Activated CD8-positive, alpha-beta memory T cell treated with anti-CD3 and anti-CD28 coated beads, Interleukin-2, amount 50 U/mL, for 4 hours (primary cell): ENCODE data around the gene CD74.

Experiments used
- DNase-seq: peaks from one replicate; pipeline ENCODE4 v3.0.0-alpha.2; 2020

CD74 gene

GRCh38 chr5:150396267-150396666, 16.4 kb downstream of the CD74 start:
- DNase-seq = no peak

GRCh38 chr5:150395688-150395975, 17.1 kb downstream of the CD74 start:
- no peak for DNase-seq

DNA sequence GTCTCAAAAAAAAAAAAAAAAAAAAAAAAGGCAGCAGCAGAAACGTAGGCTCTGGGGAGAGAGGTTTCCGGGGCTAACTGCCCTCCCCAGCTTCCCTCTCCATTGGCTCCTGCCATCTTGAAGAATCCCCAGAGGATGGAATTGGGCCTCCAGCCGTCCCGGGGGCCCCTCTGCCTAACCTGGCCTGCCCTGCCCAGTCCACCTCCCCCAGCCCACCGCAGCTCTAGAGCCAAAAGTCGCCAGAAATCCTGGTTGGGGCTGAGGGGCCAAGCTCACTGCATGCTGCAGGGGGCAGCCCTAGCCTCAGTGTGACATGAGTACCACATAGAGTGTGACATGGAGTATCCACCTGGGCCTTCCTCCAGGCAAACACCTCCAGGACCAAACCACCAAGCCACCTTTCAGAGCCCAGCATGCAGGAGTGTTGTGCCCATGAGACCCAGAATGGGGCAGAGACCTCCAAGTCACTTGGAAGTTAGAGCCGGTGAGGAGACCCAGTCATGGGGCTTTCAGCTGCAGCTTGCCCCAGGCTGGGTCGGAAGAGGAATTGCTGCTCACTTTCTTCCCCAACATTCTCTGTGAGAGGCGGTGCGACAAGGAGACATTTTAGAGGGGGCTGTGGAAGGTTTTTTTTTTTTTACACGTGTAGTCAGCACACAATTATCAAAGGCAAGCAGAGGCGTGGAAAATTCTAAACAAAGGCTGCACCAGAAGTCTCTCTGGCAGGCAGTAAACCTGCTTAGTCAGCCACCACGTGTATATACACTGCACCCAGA, 17.6 kb downstream of the CD74 start:
- DNase-seq = no peak

DNA sequence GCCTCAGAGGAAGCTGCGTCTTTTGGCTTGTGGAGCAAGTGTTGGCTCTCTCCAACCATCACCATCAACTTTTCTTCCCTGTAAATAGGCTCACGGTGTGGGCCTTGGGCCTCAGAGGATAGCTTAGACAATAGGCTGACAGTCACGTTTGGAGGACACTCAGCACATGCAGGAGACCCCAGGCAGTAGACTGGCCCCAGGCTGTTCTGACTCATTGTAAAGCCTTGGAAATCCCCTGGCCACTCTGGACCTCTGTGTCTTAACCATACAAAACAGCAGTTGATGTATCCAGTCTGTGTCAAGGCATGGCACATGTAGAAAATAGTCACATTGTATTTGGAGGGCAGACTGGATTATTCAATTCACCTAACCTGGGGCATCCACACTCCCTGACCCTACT, 18.6 kb downstream of the CD74 start:
- no peak for DNase-seq

DNA sequence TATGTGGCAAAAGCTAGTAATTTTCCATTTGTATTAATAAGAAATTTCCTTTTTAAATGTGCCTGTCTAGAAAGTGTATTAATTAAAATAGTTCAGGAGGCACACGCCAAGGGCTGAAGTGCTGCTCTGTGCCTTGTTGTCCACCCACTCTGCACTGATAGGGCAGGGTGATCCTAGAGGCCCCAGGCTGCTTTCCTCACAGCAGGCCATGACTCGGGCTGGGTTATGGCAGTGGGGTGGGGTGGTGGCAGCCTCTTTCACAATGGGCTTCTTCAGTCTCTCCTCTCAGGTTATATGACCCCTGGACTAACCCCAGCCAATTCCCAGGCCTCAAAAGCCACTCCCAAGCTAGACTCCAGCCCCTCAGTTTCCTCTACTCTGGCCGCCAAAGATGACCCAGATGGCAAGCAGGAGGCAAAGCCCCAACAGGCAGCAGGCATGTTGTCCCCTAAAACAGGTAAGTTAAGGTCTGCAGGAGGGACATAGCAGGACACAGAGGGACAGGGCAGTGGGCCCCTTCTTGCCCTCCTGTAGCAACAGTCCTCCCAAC, 19.5 kb downstream of the CD74 start:
- no peak for DNase-seq

DNA sequence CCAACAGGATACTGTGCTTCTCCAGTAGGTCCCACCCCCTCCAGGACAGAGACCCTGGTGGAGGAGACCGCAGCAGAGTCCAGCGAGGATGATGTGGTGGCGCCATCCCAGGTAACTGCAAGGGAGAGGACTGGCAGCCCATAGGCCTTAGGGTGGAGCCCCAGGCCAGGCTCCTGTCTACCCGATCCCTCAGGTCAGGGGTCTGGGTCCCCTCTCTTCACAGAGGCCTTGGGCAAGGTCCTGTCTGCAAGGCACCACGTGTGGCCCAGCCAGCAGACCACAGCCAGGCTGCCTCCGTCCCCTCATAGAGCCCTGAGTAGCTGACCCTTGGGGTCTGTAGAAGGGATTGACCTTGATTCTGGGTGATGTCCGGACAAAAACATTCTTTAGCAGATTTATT, 20.0 kb downstream of the CD74 start:
- DNase-seq = no peak

GRCh38 chr5:150391986-150392385, 20.7 kb downstream of the CD74 start:
- DNase-seq = no peak

GRCh38 chr5:150391064-150391834, 21.5 kb downstream of the CD74 start:
- no peak for DNase-seq

DNA sequence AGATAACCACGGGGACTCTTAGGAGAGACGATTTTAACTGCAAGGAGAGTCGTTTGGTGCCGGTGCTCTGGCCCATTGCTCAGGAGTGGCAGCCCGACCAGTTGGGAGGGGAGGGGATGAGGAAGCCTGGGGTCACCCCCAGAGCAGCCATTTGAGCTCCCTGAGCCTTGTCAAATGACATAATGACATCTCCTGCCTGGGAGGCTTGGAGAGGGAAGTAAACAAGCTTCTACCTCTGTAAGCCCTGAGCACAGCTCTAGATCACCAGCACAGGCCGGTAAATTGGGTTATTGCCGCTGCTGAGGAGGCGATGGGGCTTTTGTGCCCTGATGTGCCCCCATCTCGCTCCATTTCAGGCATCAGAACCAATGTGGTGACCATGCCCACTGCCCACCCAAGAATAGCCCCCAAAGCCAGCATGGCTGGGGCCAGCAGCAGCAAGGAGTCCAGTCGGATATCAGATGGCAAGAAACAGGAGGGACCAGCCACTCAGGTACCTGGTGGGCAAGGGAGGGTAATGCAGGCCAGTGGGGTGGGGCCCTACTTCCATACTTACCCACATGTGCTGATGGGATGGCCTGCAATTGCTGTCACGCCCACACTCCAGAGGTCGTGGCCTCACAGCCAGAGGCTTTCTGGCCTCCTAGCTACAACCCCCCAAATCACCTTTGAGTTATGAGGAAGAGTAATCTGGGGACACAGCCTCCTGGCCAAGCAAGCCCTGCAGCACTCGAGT, 23.0 kb downstream of the CD74 start:
- DNase-seq = no peak

DNA sequence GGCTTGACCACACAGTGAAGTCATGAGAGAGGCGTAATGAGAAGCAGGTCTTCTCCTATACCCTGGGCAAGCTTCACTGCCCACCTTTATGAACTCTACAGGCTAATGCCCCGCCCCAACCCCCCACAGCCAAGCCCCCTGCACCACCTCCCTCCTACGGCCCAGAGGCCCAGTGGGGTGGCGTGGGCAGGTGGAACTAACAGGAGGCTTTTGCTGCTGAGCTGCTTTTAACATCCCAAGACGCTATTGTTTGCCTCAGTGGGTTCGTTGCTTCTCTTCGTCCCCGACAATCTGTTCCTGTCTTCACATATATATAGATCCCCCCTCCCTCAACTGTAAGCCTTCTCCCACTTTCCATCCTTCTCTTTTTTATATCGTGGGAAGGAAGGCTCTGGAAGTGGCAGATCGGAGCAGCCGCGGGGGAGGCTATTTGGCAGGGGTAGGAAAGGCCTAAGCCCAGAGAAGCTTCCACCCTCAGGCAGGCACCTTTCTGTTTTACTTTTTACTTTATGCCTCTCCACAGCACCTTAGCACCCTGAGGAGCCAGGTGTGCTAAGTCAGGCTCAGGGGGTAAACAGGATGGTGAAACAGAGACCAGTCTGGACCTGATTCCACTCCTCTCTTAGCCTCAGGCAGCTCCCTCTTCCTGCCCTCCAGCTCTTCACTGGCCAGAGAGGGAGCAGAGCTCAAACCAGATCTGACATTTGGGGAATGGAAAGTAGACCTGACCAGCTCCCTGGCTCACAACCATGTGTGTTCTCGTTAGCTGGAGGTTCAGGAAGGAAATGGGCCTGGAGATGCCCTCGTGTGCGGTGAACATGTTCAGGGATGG, 26.5 kb downstream of the CD74 start:
- no peak for DNase-seq

DNA sequence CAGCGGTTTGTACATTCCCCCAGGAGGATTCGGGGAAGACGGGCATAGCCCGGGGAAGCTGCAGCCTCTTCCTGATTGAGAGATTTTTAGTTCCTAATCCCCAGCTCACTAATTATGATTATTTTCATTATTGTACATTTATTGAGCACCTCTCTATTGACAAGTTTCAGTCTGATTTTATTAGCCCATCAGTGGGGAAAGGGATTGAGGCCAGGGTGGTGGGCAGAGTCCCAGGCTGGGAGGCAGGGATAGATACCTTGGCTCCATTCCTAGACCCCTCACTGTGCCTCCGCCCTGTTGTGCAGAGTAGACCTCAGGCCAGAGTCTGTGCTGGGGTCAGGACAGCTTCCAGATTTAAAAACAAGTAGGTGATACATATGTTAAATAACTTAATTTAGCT, 28.0 kb downstream of the CD74 start:
- DNase-seq = no peak

DNA sequence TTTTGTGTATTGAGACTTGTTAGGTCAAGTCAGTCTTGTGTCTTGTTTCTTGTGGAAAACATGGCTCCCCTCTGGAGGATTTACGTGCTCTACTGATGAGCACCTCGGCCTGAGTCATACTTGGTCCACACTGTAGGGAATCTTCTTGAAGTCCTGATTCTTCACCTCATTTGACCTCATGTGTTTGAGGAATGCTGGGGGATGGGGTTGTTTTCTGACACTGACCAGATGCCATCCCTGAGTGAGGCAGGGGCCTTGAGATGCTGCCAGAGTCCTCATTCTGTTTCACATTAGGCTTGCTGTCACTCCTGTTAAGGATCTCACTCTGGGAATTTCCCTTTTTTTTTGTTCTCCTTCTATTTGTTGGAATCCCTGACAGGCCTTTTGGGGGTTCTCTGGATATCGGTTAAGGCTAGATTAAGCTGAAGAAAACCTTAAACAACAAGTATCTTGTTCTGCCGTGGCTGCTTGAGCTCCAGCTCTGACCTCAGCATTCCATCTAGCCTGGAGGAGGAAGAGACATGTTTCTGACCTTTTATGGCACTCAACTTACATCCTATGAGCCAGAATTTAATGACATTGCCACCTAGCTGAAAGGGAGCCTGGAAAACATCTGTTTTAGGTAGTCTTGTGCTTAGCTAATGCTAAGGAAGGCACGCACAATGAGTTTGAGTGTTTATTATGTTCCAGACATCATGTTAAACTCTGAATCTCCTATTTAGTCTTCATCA, 34.6 kb downstream of the CD74 start:
- no peak for DNase-seq

DNA sequence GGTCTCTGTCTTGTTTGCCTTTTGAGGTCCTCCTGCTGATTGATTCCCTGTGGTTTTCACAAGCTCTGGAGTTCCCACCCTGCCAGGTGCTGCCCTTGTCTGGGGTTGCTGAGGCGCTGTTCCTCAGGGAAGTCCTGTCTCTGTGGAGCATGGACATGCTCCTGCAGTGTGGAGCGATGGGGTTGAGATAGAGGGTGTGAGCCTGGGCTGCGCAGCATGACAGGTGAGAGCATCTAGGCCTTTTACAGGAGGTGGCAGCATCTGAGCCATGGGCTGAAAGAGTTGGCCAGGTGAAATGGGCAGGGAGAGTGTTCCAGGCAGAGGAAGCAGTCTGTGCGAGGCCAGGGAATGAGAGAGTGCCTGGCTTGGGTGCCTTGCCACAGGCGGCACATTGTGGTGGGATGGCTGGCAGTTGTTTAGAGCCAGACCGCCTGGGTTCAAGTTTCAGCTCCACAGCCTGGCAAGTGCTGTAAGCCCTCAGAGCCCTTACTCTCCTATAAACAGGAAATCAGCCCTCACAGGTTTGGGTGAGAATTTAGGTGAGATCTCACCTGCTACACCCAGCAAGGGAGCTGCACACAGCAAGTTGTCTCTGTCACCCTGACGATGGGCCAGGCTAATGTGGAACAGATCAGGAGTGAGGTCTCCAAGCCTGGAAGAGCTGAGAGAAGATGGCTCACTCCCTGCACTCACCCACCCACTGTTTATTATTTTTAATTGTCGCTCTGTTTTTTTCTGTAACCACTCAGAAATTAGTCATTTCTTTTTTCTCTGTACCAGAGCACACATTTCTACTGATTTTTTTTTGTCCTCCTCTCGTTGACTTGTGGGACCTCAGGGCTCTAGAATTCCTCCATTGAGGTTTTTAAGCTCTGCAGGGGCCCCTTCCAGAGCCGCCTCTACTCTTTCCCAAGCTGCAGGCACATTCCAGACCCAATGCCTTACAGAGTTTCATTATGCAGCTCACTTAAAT, 35.6 kb downstream of the CD74 start:
- DNase-seq = no peak

DNA sequence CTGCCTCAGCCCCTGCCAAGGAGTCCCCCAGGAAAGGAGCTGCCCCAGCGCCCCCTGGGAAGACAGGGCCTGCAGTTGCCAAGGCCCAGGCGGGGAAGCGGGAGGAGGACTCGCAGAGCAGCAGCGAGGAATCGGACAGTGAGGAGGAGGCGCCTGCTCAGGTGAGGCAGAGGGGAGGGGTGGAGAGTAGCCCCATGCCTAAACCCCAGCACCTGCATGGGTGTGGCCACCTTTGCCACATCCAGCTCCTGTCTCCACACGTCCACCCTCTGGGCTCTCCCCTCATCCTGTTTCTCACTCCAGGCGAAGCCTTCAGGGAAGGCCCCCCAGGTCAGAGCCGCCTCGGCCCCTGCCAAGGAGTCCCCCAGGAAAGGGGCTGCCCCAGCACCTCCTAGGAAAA, 38.1 kb downstream of the CD74 start:
- DNase-seq = no peak

GRCh38 chr5:150372639-150373038, 40.1 kb downstream of the CD74 start:
- DNase-seq = no peak

GRCh38 chr5:150368526-150368925, 44.2 kb downstream of the CD74 start:
- DNase-seq = no peak

- DNase-seq = no peak
Observed at GRCh38 chr5:150364004-150364403, 48.7 kb downstream of the CD74 start.

DNA sequence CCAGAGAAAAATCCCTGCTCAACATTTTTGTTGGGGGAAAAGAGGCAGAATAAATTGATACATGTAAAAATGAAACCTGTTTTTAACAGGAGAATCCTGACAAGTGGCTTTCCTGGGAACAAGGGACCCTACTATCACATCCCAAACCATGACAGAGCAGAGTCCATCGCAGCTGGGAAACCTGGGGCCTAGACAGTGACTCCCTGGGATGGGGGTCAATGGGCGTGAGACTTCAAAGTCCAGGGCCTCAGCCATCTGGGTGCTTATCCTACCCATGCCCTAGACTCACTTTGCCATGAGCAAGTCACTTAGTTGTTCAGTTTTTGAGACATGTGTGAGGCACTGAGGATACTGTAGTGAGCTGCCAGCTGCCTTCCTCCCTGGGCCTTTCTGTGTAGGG, 49.5 kb downstream of the CD74 start:
- DNase-seq = no peak

DNA sequence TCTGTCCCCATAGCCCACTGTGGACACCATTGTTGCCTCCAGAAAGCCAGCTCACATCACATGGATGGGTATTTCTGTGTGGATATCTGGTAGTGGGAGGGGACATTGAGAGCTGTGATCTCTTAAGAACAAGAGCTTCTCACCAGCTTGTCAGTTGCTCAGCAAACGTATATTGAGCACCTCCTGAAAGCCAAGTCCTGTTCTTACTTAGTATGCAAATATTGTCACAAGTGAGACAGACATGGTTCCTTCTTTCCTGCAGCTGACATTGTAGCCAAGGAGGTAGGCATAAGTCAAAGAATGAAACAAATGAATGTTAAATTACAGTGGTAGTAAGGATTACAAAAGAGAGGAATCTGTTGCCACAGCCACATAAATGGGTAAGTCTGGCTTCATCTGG, 51.4 kb downstream of the CD74 start:
- DNase-seq = no peak

DNA sequence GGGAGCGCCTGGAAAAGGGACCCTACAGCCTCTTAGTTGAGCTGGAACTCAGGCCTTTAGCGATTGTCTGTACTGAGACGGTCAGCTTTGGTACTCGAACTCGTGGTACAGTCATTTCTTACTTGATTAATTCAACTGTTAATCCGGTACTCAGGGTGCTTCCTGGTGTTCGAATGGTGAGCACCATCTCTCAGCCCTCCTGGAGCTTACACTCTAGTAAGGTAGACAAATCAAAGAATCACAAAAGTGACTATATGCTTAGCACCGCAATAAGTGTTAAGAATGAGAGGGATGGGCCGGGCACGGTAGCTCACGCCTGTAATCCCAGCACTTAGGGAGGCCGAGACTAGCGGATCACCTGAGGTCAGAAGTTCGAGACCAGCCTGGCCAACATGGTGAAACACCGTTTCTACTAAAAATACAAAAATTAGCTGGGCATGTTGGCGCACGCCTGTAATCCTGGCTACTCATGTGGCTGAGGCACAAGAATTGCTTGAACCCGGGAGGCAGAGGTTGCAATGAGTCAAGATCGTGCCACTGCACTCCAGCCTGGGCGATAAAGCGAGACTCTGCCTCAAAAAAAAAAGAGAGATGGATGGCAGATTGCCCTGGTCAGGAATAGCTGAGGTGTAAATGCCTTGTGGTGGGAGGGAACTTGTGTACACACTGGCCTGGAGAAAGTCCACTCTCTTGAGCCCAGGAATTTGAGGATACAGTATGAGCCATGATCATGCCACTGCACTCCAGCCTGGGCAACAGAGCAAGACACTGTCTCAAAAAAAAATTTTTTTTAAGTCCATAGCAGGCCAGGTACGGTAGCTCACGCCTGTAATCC, 54.2 kb downstream of the CD74 start:
- DNase-seq = no peak
